Stimulated activated CD4-positive, alpha-beta T cell treated with anti-CD3 and anti-CD28 coated beads, TNF-alpha, amount 100 ng/mL, for 1 hour (primary cell): ENCODE data around the gene NXF1.
"Not testable (repeated sequence)": the region's sequence is repeated elsewhere in the genome, so short reads cannot be mapped to it uniquely, and the experiment has no call there.

ENCODE experiments used
- DNase-seq, 3 donors: peaks; one replicate each; pipeline ENCODE4 v3.0.0-alpha.2; 2020; ENCODE audit warnings: low read depth in 3 of 3, low spot score in 1 of 3

Gene NXF1

GRCh38 chr11:62832336-62833234 is 27.3 kb upstream of the NXF1 start, which contains the start of gene TEX54:
TSS of gene TEX54 (minus strand) at chr11:62832841.
- no peak for DNase-seq

- peak; percentile 98 to 99 (median 99) for DNase-seq
Observed at GRCh38 chr11:62831520-62832335, 26.5 kb upstream of the NXF1 start, which contains the start of gene STX5. TSS of gene STX5 (minus strand) at chr11:62832051. CDS start at chr11:62831243, 808 bp downstream.

GRCh38 chr11:62830904-62831519 is 25.8 kb upstream of the NXF1 start:
- DNase-seq: no peak

- not testable (repeated sequence) for DNase-seq
Observed at GRCh38 chr11:62828130-62828529, 22.9 kb upstream of the NXF1 start.

GRCh38 chr11:62823677-62824076 is 18.4 kb upstream of the NXF1 start:
- DNase-seq: no peak

- DNase-seq: no peak
Observed at GRCh38 chr11:62817129-62817528, 11.9 kb upstream of the NXF1 start.

- DNase-seq: no peak
Observed at GRCh38 chr11:62816557-62816956, 11.3 kb upstream of the NXF1 start.

- no peak for DNase-seq
Observed at GRCh38 chr11:62811659-62812058, 6.4 kb upstream of the NXF1 start.

GRCh38 chr11:62810748-62811147 is 5.5 kb upstream of the NXF1 start:
- DNase-seq: no peak

GRCh38 chr11:62806611-62807121 is 1.4 kb upstream of the NXF1 start:
- DNase-seq: no peak

- DNase-seq: peak in 1 of 3 donors; percentile 8
Observed at GRCh38 chr11:62805961-62806441, 761 bp upstream of the NXF1 start.

GRCh38 chr11:62804310-62805075 is 747 bp downstream of the NXF1 start:
- DNase-seq: no peak

GRCh38 chr11:62801071-62801470 is 4.2 kb downstream of the NXF1 start:
- DNase-seq: no peak

- no peak for DNase-seq
Observed at GRCh38 chr11:62799486-62799885, 5.8 kb downstream of the NXF1 start.

GRCh38 chr11:62796281-62796680 is 9.0 kb downstream of the NXF1 start:
- no peak for DNase-seq

- no peak for DNase-seq
Observed at GRCh38 chr11:62794201-62794775, 11.0 kb downstream of the NXF1 start.

- DNase-seq: no peak
Observed at GRCh38 chr11:62792202-62792575, 13.1 kb downstream of the NXF1 start.

- DNase-seq: peak; percentile 72 to 87 (median 73)
Observed at GRCh38 chr11:62791501-62792201, 13.6 kb downstream of the NXF1 start, which contains the start of gene TMEM223. TSS of gene TMEM223 (minus strand) at chr11:62792006. CDS start at chr11:62791994, 12 bp downstream.

GRCh38 chr11:62789576-62789975 is 15.7 kb downstream of the NXF1 start:
- DNase-seq: no peak
